Kidney (tissue), 14 donors: Measurements from ENCODE around the gene PLEKHH2. TPM values are rescaled to one million over a fixed set of nuclear protein-coding genes. Genes with fewer than 3 reads are reported as not detected.

Source experiments
- DNase-seq, 5 donors: peaks; one replicate each; pipeline ENCODE4 v3.0.0-alpha.2; 2013 to 2020
- FAIRE-seq: peaks from 2 replicates; lab custom pipeline; 2012; peaks lifted over from hg19 to GRCh38; lab: Jason Lieb, UNC
- H3K27ac ChIP-seq, 2 donors: one replicate each; pipeline ENCODE4 v1.7.0; 2013; ENCODE audit warnings: low read depth in 2 of 2, low read length in 2 of 2, inconsistent platforms in 1 of 2
- H3K27me3 ChIP-seq: one replicate; pipeline ENCODE4 v1.7.1; 2013; ENCODE audit warnings: low read length, inconsistent platforms; ENCODE audit not compliant: control insufficient read depth, insufficient read depth
- H3K36me3 ChIP-seq, 3 donors: one replicate each; pipeline versions ENCODE4 v1.7.0 to v1.7.1; 2013; ENCODE audit warnings: low read length in 3 of 3, control low read depth in 1 of 3, inconsistent platforms in 1 of 3; ENCODE audit not compliant: insufficient read depth in 3 of 3, control insufficient read depth in 2 of 3
- H3K4me1 ChIP-seq, 3 donors: one replicate each; pipeline versions ENCODE4 v1.7.0 to v1.7.1; 2013; ENCODE audit warnings: low read length in 3 of 3, inconsistent platforms in 1 of 3, low read depth in 1 of 3; ENCODE audit not compliant: control insufficient read depth in 2 of 3, insufficient read depth in 2 of 3
- H3K4me3 ChIP-seq, 3 donors: one replicate each; pipeline versions ENCODE4 v1.7.0 to v1.8.1; 2013; ENCODE audit warnings: low read length in 3 of 3, control low read depth in 1 of 3, inconsistent platforms in 1 of 3
- H3K9ac ChIP-seq, 3 donors: one replicate each; pipeline versions ENCODE4 v1.7.0 to v1.7.1; 2013; ENCODE audit warnings: low read length in 3 of 3, control low read depth in 1 of 3, inconsistent platforms in 1 of 3
- H3K9me3 ChIP-seq, 3 donors: one replicate each; pipeline versions ENCODE4 v1.7.0 to v1.7.1; 2013; ENCODE audit warnings: low read length in 3 of 3, control low read depth in 1 of 3, inconsistent platforms in 1 of 3; ENCODE audit not compliant: control insufficient read depth in 2 of 3, insufficient read depth in 1 of 3
- intact Hi-C: fragments of 100-400 bp; cut with DNase I; formaldehyde crosslinking; loops from one replicate; pipeline ENCODE4 v1.11.1; 2022
- polyA plus RNA-seq: library from polyadenylated mRNA; stranded (reverse); fragments of 350-450 nt; fragmentation: Illumina TruSeq; extraction: RNeasy Lipid Tissue Mini Kit (QIAGEN cat#74804); gene quantifications from one replicate; pipeline ENCODE4 v1.2.3, GENCODE V29; 2014; ENCODE audit warnings: low read depth, low replicate concordance; ENCODE audit not compliant: insufficient read depth
- total RNA-seq: library from RNA; stranded (reverse); fragmentation: NEBNext Ultra II Directional; extraction: Animal tissue kit (Norgen Biotek cat#: 25700); gene quantifications from one replicate; pipeline ENCODE4 v1.2.1, GENCODE V29; 2021
- TF ChIP-seq, protein P1 (sequence below): IDR thresholded peaks from 3 replicates; pipeline ENCODE4 v1.5.1; 2012; ENCODE audit warnings: mild to moderate bottlenecking, moderate library complexity, borderline replicate concordance; ENCODE audit not compliant: insufficient read depth; ENCODE audit errors: extremely low read depth
- donor health status: control.
- donor health status: control.
- donor health status: control.
- donor health status: control.
- donor health status: control.
- donor health status: DM: yes; HTN: yes; CAD: no.
- donor health status: Normal renal cell carcinoma (clear cell type).

PLEKHH2 gene
- total and polyA plus RNA-seq, 2 donors from 2014 or later: 4.3 to 25.0 TPM

DNA sequence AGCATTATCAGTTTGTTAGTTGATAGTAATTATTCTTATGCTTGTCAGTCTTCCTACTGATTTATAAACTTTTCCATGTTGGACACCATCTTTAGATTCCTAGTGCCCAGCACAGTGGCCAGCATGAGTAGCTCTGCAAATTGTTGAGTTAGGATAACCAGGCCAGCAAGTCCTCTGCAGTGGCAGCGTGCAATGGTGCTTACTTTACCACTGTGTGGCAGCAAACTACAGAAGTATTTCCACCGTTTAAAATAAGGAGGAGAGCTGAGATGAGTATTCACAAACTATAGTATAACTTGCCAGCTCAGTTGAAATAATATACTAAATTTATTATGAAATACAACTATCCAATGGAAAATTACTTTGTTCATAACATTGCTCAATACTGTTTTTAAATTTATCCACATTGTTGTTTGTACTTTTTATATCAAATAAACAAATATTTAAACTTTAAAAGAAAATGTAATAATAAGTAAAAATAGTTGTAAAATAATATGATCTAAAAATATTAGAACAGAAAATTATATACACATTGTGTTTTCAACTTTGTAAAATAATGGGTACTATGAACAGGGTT is 31.9 kb upstream of the PLEKHH2 start:
- H3K4me3 ChIP-seq: no peak overlapping the region
- H3K36me3 ChIP-seq: no peaks in the 10 kb centered on the region
- peak in 3 of 5 donors; percentile 35 to 71 (median 59) for DNase-seq
- FAIRE-seq: peak; percentile 59
- H3K9ac ChIP-seq: no peak overlapping the region
- no peaks in the 10 kb centered on the region for H3K27me3 ChIP-seq
- no peaks in the 10 kb centered on the region for H3K9me3 ChIP-seq
- peaks cover 0 to 2% (median 0%) of the 10 kb centered on the region in 3 donors for H3K4me1 ChIP-seq
- H3K27ac ChIP-seq: no peak overlapping the region
- TF ChIP-seq, protein P1, sequence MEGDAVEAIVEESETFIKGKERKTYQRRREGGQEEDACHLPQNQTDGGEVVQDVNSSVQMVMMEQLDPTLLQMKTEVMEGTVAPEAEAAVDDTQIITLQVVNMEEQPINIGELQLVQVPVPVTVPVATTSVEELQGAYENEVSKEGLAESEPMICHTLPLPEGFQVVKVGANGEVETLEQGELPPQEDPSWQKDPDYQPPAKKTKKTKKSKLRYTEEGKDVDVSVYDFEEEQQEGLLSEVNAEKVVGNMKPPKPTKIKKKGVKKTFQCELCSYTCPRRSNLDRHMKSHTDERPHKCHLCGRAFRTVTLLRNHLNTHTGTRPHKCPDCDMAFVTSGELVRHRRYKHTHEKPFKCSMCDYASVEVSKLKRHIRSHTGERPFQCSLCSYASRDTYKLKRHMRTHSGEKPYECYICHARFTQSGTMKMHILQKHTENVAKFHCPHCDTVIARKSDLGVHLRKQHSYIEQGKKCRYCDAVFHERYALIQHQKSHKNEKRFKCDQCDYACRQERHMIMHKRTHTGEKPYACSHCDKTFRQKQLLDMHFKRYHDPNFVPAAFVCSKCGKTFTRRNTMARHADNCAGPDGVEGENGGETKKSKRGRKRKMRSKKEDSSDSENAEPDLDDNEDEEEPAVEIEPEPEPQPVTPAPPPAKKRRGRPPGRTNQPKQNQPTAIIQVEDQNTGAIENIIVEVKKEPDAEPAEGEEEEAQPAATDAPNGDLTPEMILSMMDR: peak; percentile 43
- intact Hi-C loops: no loop called here

GRCh38 chr2:43605851-43606250 is 31.2 kb upstream of the PLEKHH2 start:
- H3K4me1 ChIP-seq: peaks cover 0 to 2% (median 0%) of the 10 kb centered on the region in 3 donors
- FAIRE-seq: no peak
- no peak overlapping the region for H3K9ac ChIP-seq
- no peak for DNase-seq
- intact Hi-C loops: no loop called here
- no peak overlapping the region for H3K27ac ChIP-seq
- TF ChIP-seq, protein P1: no peak
- H3K9me3 ChIP-seq: no peaks in the 10 kb centered on the region
- H3K27me3 ChIP-seq: no peaks in the 10 kb centered on the region
- no peaks in the 10 kb centered on the region for H3K36me3 ChIP-seq
- no peak overlapping the region for H3K4me3 ChIP-seq

GRCh38 chr2:43609290-43609918 is 27.7 kb upstream of the PLEKHH2 start:
- H3K27ac ChIP-seq: no peak overlapping the region
- FAIRE-seq: no peak
- no peak overlapping the region for H3K9ac ChIP-seq
- intact Hi-C loops: no loop called here
- peaks cover 0 to 3% (median 2%) of the 10 kb centered on the region in 3 donors for H3K4me1 ChIP-seq
- DNase-seq: peak in 3 of 5 donors; percentile 33 to 82 (median 62)
- no peaks in the 10 kb centered on the region for H3K27me3 ChIP-seq
- no peaks in the 10 kb centered on the region for H3K36me3 ChIP-seq
- no peaks in the 10 kb centered on the region for H3K9me3 ChIP-seq
- TF ChIP-seq, protein P1: peak; percentile 75
- no peak overlapping the region for H3K4me3 ChIP-seq
